Measurements from ENCODE around the gene TLR6. TPM values are rescaled to one million over a fixed set of nuclear protein-coding genes. Genes with fewer than 3 reads are reported as not detected.

TLR6 gene
- total RNA-seq, 1 experiment from 2014 or later = 0.11 TPM

GRCh38 chr4:38821739-38822138 lies 34.9 kb downstream of the TLR6 start (continued):
- TF ChIP-seq PRDM15 (CRISPR knock-in tag; IDR thresholded peaks at IDR 0.05) = no peak
- TF ChIP-seq ZNF532 (CRISPR knock-in tag; IDR thresholded peaks at IDR 0.05; ENCODE audit: borderline replicate concordance) = no peak
- TF ChIP-seq ERG (CRISPR knock-in tag; IDR thresholded peaks at IDR 0.05) = no peak
- no peak for TF ChIP-seq CDX4 (CRISPR knock-in tag; IDR thresholded peaks at IDR 0.05; ENCODE audit: borderline replicate concordance)
- no peak for TF ChIP-seq MYBL2 (CRISPR knock-in tag; IDR thresholded peaks at IDR 0.05)
- no peak for TF ChIP-seq TCF7 (CRISPR knock-in tag; IDR thresholded peaks at IDR 0.05; ENCODE audit: low read depth)
- TF ChIP-seq MAX (CRISPR knock-in tag; IDR thresholded peaks at IDR 0.05) = no peak
- TF ChIP-seq OVOL2 (CRISPR knock-in tag; IDR thresholded peaks at IDR 0.05; ENCODE audit: borderline replicate concordance) = no peak
- TF ChIP-seq FOXP1 (CRISPR knock-in tag; IDR thresholded peaks at IDR 0.05; ENCODE audit: borderline replicate concordance) = no peak
- no peak for TF ChIP-seq IRF2 (CRISPR knock-in tag; IDR thresholded peaks at IDR 0.05; ENCODE audit: borderline replicate concordance, low read depth)

GRCh38 chr4:38820329-38821061 lies 36.1 kb downstream of the TLR6 start:
- Mint-ChIP-seq H3K36me3 (peaks cover 7% of the 10 kb centered on the region), H3K4me1 (no peaks in the 10 kb centered on the region), H3K27ac (no peak overlapping the region), H3K27me3 (ENCODE audit: low read depth) (peaks cover 2% of the 10 kb centered on the region; the same call in 1 of the 2 replicates), H3K9me3 (peaks cover 35% of the 10 kb centered on the region), H3K4me3 (no peak overlapping the region)
- no peak for ATAC-seq
- no peak for DNase-seq (ENCODE audit: low spot score)
- ChIA-PET POLR2A (no interaction called here), CTCF (no interaction called here)
- TF ChIP-seq ZNF317 (CRISPR knock-in tag; IDR thresholded peaks at IDR 0.05; ENCODE audit: borderline replicate concordance, low read depth) = no peak
- TF ChIP-seq GABPB1 (CRISPR knock-in tag; IDR thresholded peaks at IDR 0.05) = no peak
- TF ChIP-seq NFATC4 (CRISPR knock-in tag; IDR thresholded peaks at IDR 0.05) = no peak
- TF ChIP-seq STAT6 (CRISPR knock-in tag; conservative IDR thresholded peaks at IDR 0.05; ENCODE audit: low read depth) = no peak
- TF ChIP-seq MYBL2 (CRISPR knock-in tag; IDR thresholded peaks at IDR 0.05) = no peak
- no peak for TF ChIP-seq TCF7 (CRISPR knock-in tag; IDR thresholded peaks at IDR 0.05; ENCODE audit: low read depth)
- no peak for TF ChIP-seq ZBTB21 (CRISPR knock-in tag; IDR thresholded peaks at IDR 0.05; ENCODE audit: borderline replicate concordance)
- no peak for TF ChIP-seq ZBTB43 (CRISPR knock-in tag; IDR thresholded peaks at IDR 0.05)
- TF ChIP-seq ZNF396 (CRISPR knock-in tag; IDR thresholded peaks at IDR 0.05; ENCODE audit: borderline replicate concordance) = no peak
- no peak for TF ChIP-seq ZNF425 (CRISPR knock-in tag; conservative IDR thresholded peaks at IDR 0.05)
